HEK293T (cell line): ENCODE measurements around the gene ADAM10.

Experiments used
- FOXK2 ChIP-seq: fragments of 450-650 bp; IDR thresholded peaks from 2 replicates; pipeline ENCODE4 v1.6.1; 2016; ENCODE audit warnings: mild to moderate bottlenecking
- FOXM1 ChIP-seq: fragments of 450-650 bp; IDR thresholded peaks from 2 replicates; pipeline ENCODE4 v1.6.1; 2017; ENCODE audit warnings: mild to moderate bottlenecking, borderline replicate concordance

DNA sequence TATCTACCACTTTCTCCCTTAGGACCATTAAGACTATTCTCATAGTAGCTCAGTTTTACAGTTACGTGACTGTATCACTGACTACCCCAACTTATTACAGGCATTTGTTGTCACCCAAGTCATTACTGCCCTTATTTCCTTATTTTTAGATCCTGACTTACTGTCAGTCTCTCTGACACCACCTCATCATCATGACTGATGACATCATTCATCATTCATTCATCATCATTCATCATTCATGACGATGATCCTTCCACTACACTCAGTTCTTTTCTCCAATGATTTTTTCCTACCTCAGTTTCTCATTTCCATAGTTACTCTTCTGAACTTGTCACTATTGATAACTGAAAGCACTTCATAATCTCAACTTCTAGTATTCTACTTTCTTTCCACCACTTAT is 83.8 kb downstream of the ADAM10 start:
- TF ChIP-seq FOXM1 (no peak), FOXK2 (no peak)
